ENCODE data around the gene NUTM1. TPM values are rescaled to one million over a fixed set of nuclear protein-coding genes. Genes with fewer than 3 reads are reported as not detected.
A peak's percentile ranks its signal among the peaks of the same experiment; 100 is the strongest.

Gene NUTM1
- total RNA-seq = not detected

DNA sequence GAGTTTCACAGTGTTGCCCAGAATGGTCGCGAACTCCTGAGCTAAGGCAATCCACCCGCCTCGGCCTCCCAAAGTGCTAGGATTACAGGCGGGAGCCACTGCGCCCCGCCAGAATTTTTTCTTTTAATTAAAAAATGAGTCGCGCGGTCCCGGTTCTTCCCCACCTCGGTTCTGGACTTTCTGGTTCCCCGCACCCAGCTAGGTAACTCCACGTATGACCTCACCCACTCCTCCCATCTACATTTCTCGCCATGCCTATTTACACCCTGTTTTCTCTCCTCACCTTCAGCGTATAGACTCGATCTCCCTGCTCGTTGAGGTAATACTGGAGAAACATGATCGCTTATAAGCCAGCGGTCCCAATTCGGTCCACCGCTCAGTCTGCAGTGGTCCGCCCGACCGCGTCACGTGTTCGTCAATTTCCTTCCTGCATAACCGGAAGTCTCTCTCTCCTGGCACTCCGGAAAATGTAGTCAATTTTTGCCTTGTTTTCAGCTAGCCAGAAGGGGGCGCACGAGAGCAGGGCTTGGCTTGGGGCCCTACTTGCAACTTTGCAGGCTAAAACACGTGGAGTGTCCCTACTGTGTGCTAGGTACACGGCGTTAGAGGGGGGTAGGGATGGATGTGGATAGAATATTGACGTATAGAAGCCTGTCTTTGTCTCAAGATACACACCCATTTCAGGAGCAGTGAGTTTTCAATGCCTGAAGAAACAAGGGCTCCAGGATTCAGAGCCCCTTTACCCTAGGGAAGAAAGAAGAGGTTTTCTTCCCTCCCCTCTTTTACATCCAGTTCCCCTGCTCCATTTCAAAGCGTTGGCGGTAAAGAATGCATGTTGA is at the start of gene NUTM1, which contains the start of gene NOP10:
Gene NUTM1, plus strand, starts transcription at position 579 of the 839 bp plus-strand sequence. CDS start 382 bp downstream, outside the sequence.
Gene NOP10, minus strand, starts transcription at position 400 of the 839 bp plus-strand sequence. Its CDS starts 63 bp downstream, at position 337.
- intact Hi-C loops (cut with DNase I, micrococcal nuclease) = loop anchor here (1.0 to 5.0 kb wide), 8 partner anchors 24 to 624 kb away; partner anchors contain the start of genes LPCAT4 (in 2 of the 2), PGBD4 (in 2 of the 2), AQR (in 1 of the 2) and GOLGA8A (in 1 of the 2)
- Mint-ChIP-seq H3K36me3 (ENCODE audit: low read depth) (peaks cover 28% of the 10 kb centered on the region), H3K4me3 (no peak within 1 kb of the TSS), H3K4me1 (peaks cover 30% of the 10 kb centered on the region), H3K9me3 (ENCODE audit: low read depth) (no peaks in the 10 kb centered on the region), H3K27me3 (no peaks in the 10 kb centered on the region), H3K27ac (peak within 1 kb of the TSS; percentile 88)
- CTCF ChIA-PET = interaction anchor here (0.6 to 3.3 kb wide), 20 partner anchors 9 to 302 kb away, joined by 3 to 29 read pairs (median 4); partner anchors contain the start of genes EMC4 and LPCAT4
- POLR2A ChIA-PET = interaction anchor here (0.5 to 0.8 kb wide), 3 partner anchors 9 to 532 kb away, joined by 3 to 5 read pairs (median 3); no protein-coding TSS in a partner anchor
- ATAC-seq (peak; percentile 91), DNase-seq (peak; percentile 97)

GRCh38 chr15:34297059-34297458 is 46.1 kb upstream of the NUTM1 start:
- Mint-ChIP-seq H3K4me1 (peaks cover 32% of the 10 kb centered on the region), H3K9me3 (ENCODE audit: low read depth) (no peaks in the 10 kb centered on the region), H3K27ac (no peak overlapping the region), H3K36me3 (ENCODE audit: low read depth) (peaks cover 20% of the 10 kb centered on the region), H3K27me3 (no peaks in the 10 kb centered on the region), H3K4me3 (no peak overlapping the region)
- ChIA-PET POLR2A (no interaction called here), CTCF (interaction anchor here (0.9 kb wide), 1 partner anchor 218 kb away, joined by 3 read pairs; no protein-coding TSS in a partner anchor)
- DNase-seq (no peak), ATAC-seq (no peak)
- intact Hi-C loops (cut with DNase I, micrococcal nuclease) = no loop called here

DNA sequence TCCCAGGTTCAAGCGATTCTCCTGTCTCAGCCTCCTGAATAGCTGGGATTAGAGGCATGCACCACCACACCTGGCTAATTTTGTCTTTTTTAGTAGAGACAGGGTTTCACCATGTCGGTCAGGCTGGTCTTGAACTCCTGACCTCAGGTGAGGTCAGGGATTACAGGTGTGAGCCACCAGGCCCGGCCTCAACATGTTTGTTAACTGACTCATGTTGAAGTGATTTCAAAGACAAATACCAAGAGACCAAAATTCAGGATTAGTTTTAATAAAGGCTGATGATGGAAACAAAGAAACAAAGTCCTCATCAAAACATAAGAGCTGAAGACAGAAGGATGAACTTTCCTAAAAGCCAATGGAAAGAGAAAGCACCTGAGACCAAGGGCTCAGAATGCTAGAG is 42.1 kb upstream of the NUTM1 start:
- Mint-ChIP-seq H3K27ac (no peak overlapping the region), H3K4me1 (peaks cover 46% of the 10 kb centered on the region), H3K36me3 (ENCODE audit: low read depth) (peaks cover 15% of the 10 kb centered on the region), H3K4me3 (no peak overlapping the region), H3K27me3 (no peaks in the 10 kb centered on the region), H3K9me3 (ENCODE audit: low read depth) (no peaks in the 10 kb centered on the region)
- intact Hi-C loops (cut with DNase I, micrococcal nuclease) = no loop called here
- POLR2A ChIA-PET = no interaction called here
- CTCF ChIA-PET = no interaction called here
- DNase-seq (no peak), ATAC-seq (no peak)

GRCh38 chr15:34304613-34305012 is 38.5 kb upstream of the NUTM1 start:
- no peak for DNase-seq
- Mint-ChIP-seq H3K4me3 (no peak overlapping the region), H3K27me3 (no peaks in the 10 kb centered on the region), H3K27ac (no peak overlapping the region), H3K4me1 (peaks cover 45% of the 10 kb centered on the region), H3K9me3 (ENCODE audit: low read depth) (peaks cover 2% of the 10 kb centered on the region), H3K36me3 (ENCODE audit: low read depth) (peaks cover 16% of the 10 kb centered on the region)
- ChIA-PET POLR2A (interaction anchor here (0.8 kb wide), 1 partner anchor 268 kb away, joined by 6 read pairs; no protein-coding TSS in a partner anchor), CTCF (interaction anchor here (0.5 to 1.0 kb wide), 3 partner anchors 16 to 63 kb away, joined by 3 to 4 read pairs (median 3); no protein-coding TSS in a partner anchor)
- ATAC-seq = no peak
- intact Hi-C loops (cut with DNase I, micrococcal nuclease) = no loop called here

- CTCF ChIA-PET = no interaction called here
- DNase-seq (no peak), ATAC-seq (no peak)
- Mint-ChIP-seq H3K27ac (no peak overlapping the region), H3K27me3 (no peaks in the 10 kb centered on the region), H3K9me3 (ENCODE audit: low read depth) (peaks cover 2% of the 10 kb centered on the region), H3K4me3 (no peak overlapping the region), H3K36me3 (ENCODE audit: low read depth) (peaks cover 26% of the 10 kb centered on the region), H3K4me1 (peaks cover 53% of the 10 kb centered on the region)
- POLR2A ChIA-PET = no interaction called here
- intact Hi-C loops (cut with DNase I, micrococcal nuclease) = no loop called here
These were observed 31.6 kb upstream of the NUTM1 start for GRCh38 chr15:34311563-34311962.

- ChIA-PET POLR2A (no interaction called here), CTCF (interaction anchor here (0.6 to 1.8 kb wide), 4 partner anchors 14 to 74 kb away, joined by 3 to 8 read pairs (median 4); no protein-coding TSS in a partner anchor)
- intact Hi-C loops (cut with DNase I, micrococcal nuclease) = loop anchor here in 1 of 2 experiments (5.0 kb wide), 1 partner anchor 42 kb away; no protein-coding TSS in a partner anchor
- ATAC-seq = no peak
- Mint-ChIP-seq H3K27ac (no peak overlapping the region), H3K9me3 (ENCODE audit: low read depth) (no peaks in the 10 kb centered on the region), H3K4me3 (no peak overlapping the region), H3K27me3 (no peaks in the 10 kb centered on the region), H3K36me3 (ENCODE audit: low read depth) (peaks cover 17% of the 10 kb centered on the region), H3K4me1 (peaks cover 55% of the 10 kb centered on the region)
- DNase-seq = no peak
These were observed 28.3 kb upstream of the NUTM1 start for GRCh38 chr15:34314491-34315490.

GRCh38 chr15:34318277-34319079 is 24.6 kb upstream of the NUTM1 start:
- Mint-ChIP-seq H3K27ac (peak overlapping the region; percentile 88), H3K36me3 (ENCODE audit: low read depth) (peaks cover 12% of the 10 kb centered on the region), H3K27me3 (no peaks in the 10 kb centered on the region), H3K4me1 (peaks cover 61% of the 10 kb centered on the region), H3K4me3 (peak overlapping the region; percentile 81), H3K9me3 (ENCODE audit: low read depth) (no peaks in the 10 kb centered on the region)
- DNase-seq (peak; percentile 54), ATAC-seq (peak; percentile 83)
- POLR2A ChIA-PET = interaction anchor here (1.0 to 1.1 kb wide), 2 partner anchors 10 kb away, joined by 4 to 5 read pairs; no protein-coding TSS in a partner anchor
- CTCF ChIA-PET = interaction anchor here (0.7 to 4.7 kb wide), 9 partner anchors 11 to 269 kb away, joined by 3 to 33 read pairs (median 6); partner anchors contain the start of genes LPCAT4, NOP10 and NUTM1
- intact Hi-C loops (cut with DNase I, micrococcal nuclease) = loop anchor here in 1 of 2 experiments (5.0 kb wide), 1 partner anchor 46 kb away; no protein-coding TSS in a partner anchor

GRCh38 chr15:34323217-34323616 is 19.9 kb upstream of the NUTM1 start:
- DNase-seq (no peak), ATAC-seq (no peak)
- Mint-ChIP-seq H3K4me1 (peaks cover 65% of the 10 kb centered on the region), H3K9me3 (ENCODE audit: low read depth) (no peaks in the 10 kb centered on the region), H3K4me3 (no peak overlapping the region), H3K36me3 (ENCODE audit: low read depth) (peaks cover 2% of the 10 kb centered on the region), H3K27ac (no peak overlapping the region), H3K27me3 (no peaks in the 10 kb centered on the region)
- CTCF ChIA-PET = interaction anchor here (1.7 kb wide), 1 partner anchor 20 kb away, joined by 5 read pairs; the partner anchor contains the start of genes NOP10 and NUTM1
- intact Hi-C loops (cut with DNase I, micrococcal nuclease) = loop anchor here in 1 of 2 experiments (5.0 kb wide), 1 partner anchor 41 kb away; no protein-coding TSS in a partner anchor
- POLR2A ChIA-PET = no interaction called here

GRCh38 chr15:34324933-34325332 is 18.2 kb upstream of the NUTM1 start:
- CTCF ChIA-PET = interaction anchor here (0.6 to 2.5 kb wide), 6 partner anchors 8 to 83 kb away, joined by 3 to 8 read pairs (median 6); partner anchors contain the start of genes LPCAT4, NOP10 and NUTM1
- ATAC-seq (no peak), DNase-seq (no peak)
- H3K9me3 Mint-ChIP-seq (ENCODE audit: low read depth) = no peaks in the 10 kb centered on the region
- peaks cover 2% of the 10 kb centered on the region for H3K36me3 Mint-ChIP-seq (ENCODE audit: low read depth)
- no peak overlapping the region for H3K4me3 Mint-ChIP-seq
- POLR2A ChIA-PET = no interaction called here
- peak overlapping the region; percentile 47 for H3K27ac Mint-ChIP-seq
- intact Hi-C loops (cut with DNase I, micrococcal nuclease) = loop anchor here in 1 of 2 experiments (5.0 kb wide), 1 partner anchor 43 kb away; no protein-coding TSS in a partner anchor
- peaks cover 73% of the 10 kb centered on the region for H3K4me1 Mint-ChIP-seq
- H3K27me3 Mint-ChIP-seq = no peaks in the 10 kb centered on the region

DNA sequence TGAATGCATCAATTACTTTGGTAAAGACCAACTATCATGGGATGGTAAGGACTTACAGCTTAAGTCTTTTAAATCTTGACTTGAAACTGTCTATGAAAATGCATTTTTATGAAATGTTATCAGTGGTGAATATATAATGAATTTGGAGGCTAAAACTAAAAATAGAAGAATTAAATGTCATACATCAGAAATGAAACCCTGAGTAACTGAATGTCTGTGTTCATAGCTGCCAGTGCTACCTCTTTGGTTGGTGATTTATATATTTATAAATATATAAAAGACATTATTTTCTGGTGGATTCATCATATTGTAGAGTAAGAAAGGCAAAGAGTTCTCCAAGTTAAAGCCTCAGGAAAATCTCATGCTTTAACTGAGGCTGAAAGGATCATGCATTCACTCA is 17.7 kb upstream of the NUTM1 start:
- intact Hi-C loops (cut with DNase I, micrococcal nuclease) = no loop called here
- no peak for ATAC-seq
- Mint-ChIP-seq H3K4me3 (no peak overlapping the region), H3K36me3 (ENCODE audit: low read depth) (peaks cover 2% of the 10 kb centered on the region), H3K4me1 (peaks cover 73% of the 10 kb centered on the region), H3K27me3 (no peaks in the 10 kb centered on the region), H3K9me3 (ENCODE audit: low read depth) (no peaks in the 10 kb centered on the region), H3K27ac (peak overlapping the region; percentile 77)
- POLR2A ChIA-PET = no interaction called here
- DNase-seq = no peak
- CTCF ChIA-PET = interaction anchor here (0.6 to 2.5 kb wide), 7 partner anchors 8 to 102 kb away, joined by 3 to 8 read pairs (median 5); partner anchors contain the start of genes LPCAT4, NOP10 and NUTM1
